HG03060 (cell line): ENCODE results near the gene PIK3R4.

ENCODE experiments used
- ATAC-seq: cut with Tn5 transposase; IDR thresholded peaks from one replicate; pipeline ENCODE4 v1.9.1; 2021; ENCODE audit warnings: low read depth, moderate number of reproducible peaks; ENCODE audit not compliant: unreplicated experiment

Gene PIK3R4

GRCh38 chr3:130692455-130692854 lies 54.2 kb downstream of the PIK3R4 start:
- ATAC-seq: no peak

- no peak for ATAC-seq
Observed at GRCh38 chr3:130688697-130689470, 57.7 kb downstream of the PIK3R4 start.

GRCh38 chr3:130688015-130688688 lies 58.5 kb downstream of the PIK3R4 start:
- ATAC-seq: no peak

- no peak for ATAC-seq
Observed at GRCh38 chr3:130687327-130687726, 59.3 kb downstream of the PIK3R4 start.

GRCh38 chr3:130686833-130687232 lies 59.8 kb downstream of the PIK3R4 start:
- no peak for ATAC-seq

- no peak for ATAC-seq
Observed at GRCh38 chr3:130682131-130682530, 64.5 kb downstream of the PIK3R4 start.

- ATAC-seq: no peak
Observed at GRCh38 chr3:130679218-130679617, 67.4 kb downstream of the PIK3R4 start.

GRCh38 chr3:130677343-130677742 lies 69.3 kb downstream of the PIK3R4 start:
- no peak for ATAC-seq

- no peak for ATAC-seq
Observed at GRCh38 chr3:130671545-130672312, 74.9 kb downstream of the PIK3R4 start.

GRCh38 chr3:130669740-130670139 lies 76.9 kb downstream of the PIK3R4 start:
- no peak for ATAC-seq

GRCh38 chr3:130663092-130663491 lies 83.5 kb downstream of the PIK3R4 start:
- no peak for ATAC-seq

- ATAC-seq: no peak
Observed at GRCh38 chr3:130662501-130662996, 84.1 kb downstream of the PIK3R4 start.

- ATAC-seq: no peak
Observed at GRCh38 chr3:130661140-130661891, 85.3 kb downstream of the PIK3R4 start.

- ATAC-seq: no peak
Observed at GRCh38 chr3:130659911-130660310, 86.7 kb downstream of the PIK3R4 start.

- no peak for ATAC-seq
Observed at GRCh38 chr3:130658678-130659077, 88.0 kb downstream of the PIK3R4 start.

GRCh38 chr3:130656627-130657026 lies 90.0 kb downstream of the PIK3R4 start:
- ATAC-seq: no peak

GRCh38 chr3:130654921-130655320 lies 91.7 kb downstream of the PIK3R4 start:
- ATAC-seq: no peak

GRCh38 chr3:130654091-130654490 lies 92.5 kb downstream of the PIK3R4 start:
- no peak for ATAC-seq

- no peak for ATAC-seq
Observed at GRCh38 chr3:130649061-130649654, 97.5 kb downstream of the PIK3R4 start.

GRCh38 chr3:130648293-130648692 lies 98.3 kb downstream of the PIK3R4 start:
- ATAC-seq: no peak
